ENCODE measurements around the gene OPHN1. TPM values are rescaled to one million over a fixed set of nuclear protein-coding genes. Genes with fewer than 3 reads are reported as not detected.

OPHN1 gene
- total RNA-seq, 1 experiment from 2014 or later = 4.4 TPM

DNA sequence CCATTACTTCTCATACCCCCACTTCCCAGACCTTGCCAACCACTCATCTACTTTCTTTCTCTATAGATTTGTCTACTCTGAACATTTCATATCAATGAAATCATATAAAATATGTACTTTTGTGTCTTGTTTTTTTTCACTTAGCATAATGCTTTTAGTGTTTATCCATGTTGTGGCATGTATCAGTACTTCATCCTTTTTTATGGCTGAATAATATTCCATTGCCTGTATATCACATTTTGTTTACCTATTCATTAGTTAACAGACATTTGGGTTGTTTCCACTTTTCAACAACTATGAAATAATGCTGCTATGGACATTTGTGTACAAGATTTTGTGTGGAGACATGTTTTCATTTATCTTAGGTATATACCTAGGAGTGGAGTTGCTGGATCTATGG, 324.1 kb downstream of the OPHN1 start:
- H3K27me3 Mint-ChIP-seq (ENCODE audit: low read depth) = no peaks in the 10 kb centered on the region
- H3K9me3 Mint-ChIP-seq = peaks cover 10% of the 10 kb centered on the region
- ATAC-seq (no peak), DNase-seq (ENCODE audit: low spot score) (no peak)
- CTCF ChIA-PET = no interaction called here
- TF ChIP-seq ZNF121 (CRISPR knock-in tag; IDR thresholded peaks at IDR 0.05) (no peak), GABPB1 (CRISPR knock-in tag; IDR thresholded peaks at IDR 0.05) (no peak), ZNF671 (CRISPR knock-in tag; IDR thresholded peaks at IDR 0.05) (no peak), NFYB (CRISPR knock-in tag; conservative IDR thresholded peaks at IDR 0.05; ENCODE audit: low read depth) (no peak), NR2C2 (CRISPR knock-in tag; IDR thresholded peaks at IDR 0.05) (no peak), ZNF396 (CRISPR knock-in tag; IDR thresholded peaks at IDR 0.05; ENCODE audit: borderline replicate concordance) (no peak), JUN (CRISPR knock-in tag; IDR thresholded peaks at IDR 0.05) (no peak), ATF1 (CRISPR knock-in tag; IDR thresholded peaks at IDR 0.05) (no peak), TEAD4 (CRISPR knock-in tag; IDR thresholded peaks at IDR 0.05) (no peak), ZNF416 (CRISPR knock-in tag; IDR thresholded peaks at IDR 0.05) (no peak)
- TF ChIP-seq, protein P1, sequence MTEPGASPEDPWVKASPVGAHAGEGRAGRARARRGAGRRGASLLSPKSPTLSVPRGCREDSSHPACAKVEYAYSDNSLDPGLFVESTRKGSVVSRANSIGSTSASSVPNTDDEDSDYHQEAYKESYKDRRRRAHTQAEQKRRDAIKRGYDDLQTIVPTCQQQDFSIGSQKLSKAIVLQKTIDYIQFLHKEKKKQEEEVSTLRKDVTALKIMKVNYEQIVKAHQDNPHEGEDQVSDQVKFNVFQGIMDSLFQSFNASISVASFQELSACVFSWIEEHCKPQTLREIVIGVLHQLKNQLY (CRISPR knock-in tag; IDR thresholded peaks at IDR 0.05) = no peak
- TF ChIP-seq, protein P2, sequence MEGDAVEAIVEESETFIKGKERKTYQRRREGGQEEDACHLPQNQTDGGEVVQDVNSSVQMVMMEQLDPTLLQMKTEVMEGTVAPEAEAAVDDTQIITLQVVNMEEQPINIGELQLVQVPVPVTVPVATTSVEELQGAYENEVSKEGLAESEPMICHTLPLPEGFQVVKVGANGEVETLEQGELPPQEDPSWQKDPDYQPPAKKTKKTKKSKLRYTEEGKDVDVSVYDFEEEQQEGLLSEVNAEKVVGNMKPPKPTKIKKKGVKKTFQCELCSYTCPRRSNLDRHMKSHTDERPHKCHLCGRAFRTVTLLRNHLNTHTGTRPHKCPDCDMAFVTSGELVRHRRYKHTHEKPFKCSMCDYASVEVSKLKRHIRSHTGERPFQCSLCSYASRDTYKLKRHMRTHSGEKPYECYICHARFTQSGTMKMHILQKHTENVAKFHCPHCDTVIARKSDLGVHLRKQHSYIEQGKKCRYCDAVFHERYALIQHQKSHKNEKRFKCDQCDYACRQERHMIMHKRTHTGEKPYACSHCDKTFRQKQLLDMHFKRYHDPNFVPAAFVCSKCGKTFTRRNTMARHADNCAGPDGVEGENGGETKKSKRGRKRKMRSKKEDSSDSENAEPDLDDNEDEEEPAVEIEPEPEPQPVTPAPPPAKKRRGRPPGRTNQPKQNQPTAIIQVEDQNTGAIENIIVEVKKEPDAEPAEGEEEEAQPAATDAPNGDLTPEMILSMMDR (IDR thresholded peaks at IDR 0.05) = no peak
- TF ChIP-seq, protein P3, sequence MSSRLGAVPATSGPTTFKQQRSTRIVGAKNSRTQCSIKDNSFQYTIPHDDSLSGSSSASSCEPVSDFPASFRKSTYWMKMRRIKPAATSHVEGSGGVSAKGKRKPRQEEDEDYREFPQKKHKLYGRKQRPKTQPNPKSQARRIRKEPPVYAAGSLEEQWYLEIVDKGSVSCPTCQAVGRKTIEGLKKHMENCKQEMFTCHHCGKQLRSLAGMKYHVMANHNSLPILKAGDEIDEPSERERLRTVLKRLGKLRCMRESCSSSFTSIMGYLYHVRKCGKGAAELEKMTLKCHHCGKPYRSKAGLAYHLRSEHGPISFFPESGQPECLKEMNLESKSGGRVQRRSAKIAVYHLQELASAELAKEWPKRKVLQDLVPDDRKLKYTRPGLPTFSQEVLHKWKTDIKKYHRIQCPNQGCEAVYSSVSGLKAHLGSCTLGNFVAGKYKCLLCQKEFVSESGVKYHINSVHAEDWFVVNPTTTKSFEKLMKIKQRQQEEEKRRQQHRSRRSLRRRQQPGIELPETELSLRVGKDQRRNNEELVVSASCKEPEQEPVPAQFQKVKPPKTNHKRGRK (CRISPR knock-in tag; IDR thresholded peaks at IDR 0.05; ENCODE audit: borderline replicate concordance) = no peak
- TF ChIP-seq, protein P4, sequence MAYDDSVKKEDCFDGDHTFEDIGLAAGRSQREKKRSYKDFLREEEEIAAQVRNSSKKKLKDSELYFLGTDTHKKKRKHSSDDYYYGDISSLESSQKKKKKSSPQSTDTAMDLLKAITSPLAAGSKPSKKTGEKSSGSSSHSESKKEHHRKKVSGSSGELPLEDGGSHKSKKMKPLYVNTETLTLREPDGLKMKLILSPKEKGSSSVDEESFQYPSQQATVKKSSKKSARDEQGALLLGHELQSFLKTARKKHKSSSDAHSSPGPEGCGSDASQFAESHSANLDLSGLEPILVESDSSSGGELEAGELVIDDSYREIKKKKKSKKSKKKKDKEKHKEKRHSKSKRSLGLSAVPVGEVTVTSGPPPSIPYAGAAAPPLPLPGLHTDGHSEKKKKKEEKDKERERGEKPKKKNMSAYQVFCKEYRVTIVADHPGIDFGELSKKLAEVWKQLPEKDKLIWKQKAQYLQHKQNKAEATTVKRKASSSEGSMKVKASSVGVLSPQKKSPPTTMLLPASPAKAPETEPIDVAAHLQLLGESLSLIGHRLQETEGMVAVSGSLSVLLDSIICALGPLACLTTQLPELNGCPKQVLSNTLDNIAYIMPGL (CRISPR knock-in tag; IDR thresholded peaks at IDR 0.05) = no peak
- TF ChIP-seq, protein P5, sequence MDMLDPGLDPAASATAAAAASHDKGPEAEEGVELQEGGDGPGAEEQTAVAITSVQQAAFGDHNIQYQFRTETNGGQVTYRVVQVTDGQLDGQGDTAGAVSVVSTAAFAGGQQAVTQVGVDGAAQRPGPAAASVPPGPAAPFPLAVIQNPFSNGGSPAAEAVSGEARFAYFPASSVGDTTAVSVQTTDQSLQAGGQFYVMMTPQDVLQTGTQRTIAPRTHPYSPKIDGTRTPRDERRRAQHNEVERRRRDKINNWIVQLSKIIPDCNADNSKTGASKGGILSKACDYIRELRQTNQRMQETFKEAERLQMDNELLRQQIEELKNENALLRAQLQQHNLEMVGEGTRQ (CRISPR knock-in tag; IDR thresholded peaks at IDR 0.05) = no peak
- H3K36me3 Mint-ChIP-seq = peaks cover 16% of the 10 kb centered on the region
- H3K4me1 Mint-ChIP-seq = peaks cover 19% of the 10 kb centered on the region
- no peak overlapping the region for H3K27ac Mint-ChIP-seq
- POLR2A ChIA-PET = no interaction called here
- H3K4me3 Mint-ChIP-seq = no peak overlapping the region

DNA sequence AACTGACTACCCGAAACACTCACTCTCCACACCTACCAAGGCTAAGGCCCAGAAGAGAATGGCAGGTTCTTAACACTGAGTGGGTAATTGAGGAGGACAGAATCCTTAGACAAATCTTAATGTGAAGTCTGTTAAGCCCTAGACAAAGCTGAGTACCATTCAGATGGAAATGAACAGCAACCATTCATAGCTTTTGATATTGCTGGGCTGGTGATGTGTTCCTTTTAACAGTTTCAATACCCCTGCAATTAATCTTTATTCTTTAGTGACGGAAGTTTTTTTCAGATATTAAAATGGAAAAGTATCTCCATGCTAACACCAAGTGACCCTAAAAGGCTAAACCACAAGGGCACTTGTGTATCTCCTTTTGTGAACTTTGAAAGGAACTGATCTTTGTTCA, 334.9 kb downstream of the OPHN1 start:
- ATAC-seq (no peak; the same call in 1 of the 2 replicates), DNase-seq (ENCODE audit: low spot score) (no peak)
- Mint-ChIP-seq H3K27ac (no peak overlapping the region), H3K9me3 (0 out of 2 replicates have a peak, but pooled peaks cover 6% of the 10 kb centered on the region), H3K4me3 (no peak overlapping the region), H3K36me3 (peaks cover 2% of the 10 kb centered on the region; the same call in 1 of the 2 replicates), H3K4me1 (peaks cover 26% of the 10 kb centered on the region), H3K27me3 (ENCODE audit: low read depth) (no peaks in the 10 kb centered on the region)
- ChIA-PET CTCF (interaction anchor here (1.2 kb wide), 1 partner anchor 79 kb away, joined by 3 read pairs; no protein-coding TSS in a partner anchor), POLR2A (no interaction called here)
- TF ChIP-seq, protein P6, sequence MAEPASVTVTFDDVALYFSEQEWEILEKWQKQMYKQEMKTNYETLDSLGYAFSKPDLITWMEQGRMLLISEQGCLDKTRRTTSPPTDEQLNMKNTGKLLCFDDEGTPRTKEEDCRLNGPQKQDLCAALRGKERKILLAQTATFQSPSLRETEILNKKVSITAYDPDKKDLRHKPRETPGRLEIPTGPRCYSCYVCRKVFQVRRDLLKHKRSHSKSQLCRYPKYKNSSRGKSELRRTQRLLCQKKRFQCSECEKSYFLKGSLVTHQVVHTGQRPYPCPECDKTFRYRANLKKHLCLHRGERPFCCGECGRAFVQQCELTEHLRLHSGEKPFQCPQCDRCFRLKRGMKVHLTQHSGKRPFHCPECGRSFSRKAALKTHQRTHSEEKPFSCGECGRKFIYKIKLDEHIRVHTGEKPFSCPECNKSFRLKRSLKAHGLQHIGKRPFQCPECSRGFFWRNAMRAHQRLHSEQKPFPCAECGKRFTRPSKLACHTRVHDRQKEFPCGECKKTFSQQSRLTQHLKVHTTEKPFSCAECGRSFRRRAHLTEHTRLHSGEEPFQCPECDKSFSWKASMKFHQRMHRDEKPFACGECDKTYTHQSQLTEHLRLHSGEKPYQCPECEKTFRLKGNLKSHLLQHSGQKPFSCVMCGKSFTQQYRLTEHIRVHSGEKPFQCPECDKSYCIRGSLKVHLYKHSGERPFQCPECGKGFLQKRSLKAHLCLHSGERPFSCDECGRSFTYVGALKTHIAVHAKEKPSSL (CRISPR knock-in tag; conservative IDR thresholded peaks at IDR 0.05) = no peak
